Measurements from ENCODE around the gene ARPP19.

ARPP19 gene

GRCh38 chr15:52528564-52529340, 40.1 kb downstream of the ARPP19 start, which contains the start of gene MYO5A:
Gene MYO5A (minus strand): TSS chr15:52528880. CDS start chr15:52528806, 74 bp downstream.
- H3K27ac ChIP-seq (ENCODE audit: low read depth in 2 of 2, low read length in 2 of 2), result peak within 1 kb of the TSS; percentile 52 to 81

GRCh38 chr15:52527911-52528563, 40.8 kb downstream of the ARPP19 start:
- H3K27ac ChIP-seq (ENCODE audit: low read depth in 2 of 2, low read length in 2 of 2), result peak overlapping the region; percentile 52 to 63

More at GRCh38 chr15:52528564-52529340, 40.1 kb downstream of the ARPP19 start, which contains the start of gene MYO5A:
- Histone ChIP-seq H3K9me3 (ENCODE audit: control insufficient read depth in 2 of 2, low read length in 2 of 2) (no peaks in the 10 kb centered on the region), H3K27me3 (ENCODE audit: control insufficient read depth in 2 of 2, insufficient read depth in 2 of 2, low read length in 2 of 2) (peaks cover 8 to 41% of the 10 kb centered on the region in 2 donors), H3K4me3 (ENCODE audit: low read length in 2 of 2) (peak within 1 kb of the TSS; percentile 65 to 77), H3K9ac (ENCODE audit: low read depth in 1 of 2, low read length in 2 of 2) (peak within 1 kb of the TSS; percentile 68 to 78), H3K36me3 (ENCODE audit: control insufficient read depth in 2 of 2, insufficient read depth in 2 of 2, low read length in 2 of 2) (no peaks in the 10 kb centered on the region), H3K4me1 (ENCODE audit: control insufficient read depth in 2 of 2, insufficient read depth in 2 of 2, low read length in 2 of 2) (peaks cover 5 to 8% of the 10 kb centered on the region in 2 donors)

DNA sequence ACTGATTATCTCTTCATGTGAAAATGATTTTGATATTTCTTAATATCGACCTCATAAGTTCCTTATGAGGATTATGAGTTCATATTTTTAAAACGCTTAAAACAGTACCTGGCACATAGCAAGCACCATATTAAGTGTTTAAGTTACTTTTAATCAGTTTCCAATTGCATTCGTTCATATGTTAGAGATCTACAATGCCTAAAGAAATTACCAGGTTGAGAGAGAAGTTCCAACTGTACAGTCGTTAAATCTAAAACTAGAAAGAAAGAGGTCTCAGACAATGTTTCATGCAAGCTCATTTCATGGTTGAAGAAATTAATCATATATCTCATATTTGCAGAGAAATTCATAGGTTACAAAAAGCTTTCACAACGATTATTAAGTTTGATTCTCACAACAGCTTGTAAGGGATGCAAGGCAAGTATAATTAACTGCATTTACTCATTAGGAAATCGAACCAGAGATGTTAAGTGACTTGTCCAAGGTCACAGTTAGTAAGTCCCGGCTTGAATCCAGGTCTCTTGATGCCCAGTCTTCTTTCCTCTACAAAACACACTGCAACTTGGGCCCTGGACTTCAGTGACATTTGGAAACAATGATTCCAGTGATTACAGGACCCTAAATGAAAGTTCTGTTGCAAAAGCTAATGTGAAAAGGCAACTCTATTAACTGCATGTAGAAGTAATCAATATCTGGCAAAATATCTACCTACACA, 41.5 kb downstream of the ARPP19 start:
- Histone ChIP-seq H3K4me1 (ENCODE audit: control insufficient read depth in 2 of 2, insufficient read depth in 2 of 2, low read length in 2 of 2) (peaks cover 5 to 8% of the 10 kb centered on the region in 2 donors), H3K27me3 (ENCODE audit: control insufficient read depth in 2 of 2, insufficient read depth in 2 of 2, low read length in 2 of 2) (peaks cover 8 to 38% of the 10 kb centered on the region in 2 donors), H3K9ac (ENCODE audit: low read depth in 1 of 2, low read length in 2 of 2) (peak overlapping the region in 1 of 2 donors; percentile 54), H3K4me3 (ENCODE audit: low read length in 2 of 2) (peak overlapping the region in 1 of 2 donors; percentile 77), H3K27ac (ENCODE audit: low read depth in 2 of 2, low read length in 2 of 2) (no peak overlapping the region), H3K36me3 (ENCODE audit: control insufficient read depth in 2 of 2, insufficient read depth in 2 of 2, low read length in 2 of 2) (no peaks in the 10 kb centered on the region), H3K9me3 (ENCODE audit: control insufficient read depth in 2 of 2, low read length in 2 of 2) (no peaks in the 10 kb centered on the region)

More at GRCh38 chr15:52527911-52528563, 40.8 kb downstream of the ARPP19 start:
- H3K9ac ChIP-seq (ENCODE audit: low read depth in 1 of 2, low read length in 2 of 2), result peak overlapping the region; percentile 54 to 68
- no peaks in the 10 kb centered on the region for H3K36me3 ChIP-seq (ENCODE audit: control insufficient read depth in 2 of 2, insufficient read depth in 2 of 2, low read length in 2 of 2)
- H3K27me3 ChIP-seq (ENCODE audit: control insufficient read depth in 2 of 2, insufficient read depth in 2 of 2, low read length in 2 of 2), result peaks cover 8 to 41% of the 10 kb centered on the region in 2 donors
- no peaks in the 10 kb centered on the region for H3K9me3 ChIP-seq (ENCODE audit: control insufficient read depth in 2 of 2, low read length in 2 of 2)
- H3K4me1 ChIP-seq (ENCODE audit: control insufficient read depth in 2 of 2, insufficient read depth in 2 of 2, low read length in 2 of 2), result peaks cover 5 to 8% of the 10 kb centered on the region in 2 donors
- peak overlapping the region; percentile 65 to 77 for H3K4me3 ChIP-seq (ENCODE audit: low read length in 2 of 2)

GRCh38 chr15:52524223-52525136, 44.4 kb downstream of the ARPP19 start:
- no peak overlapping the region for H3K4me3 ChIP-seq (ENCODE audit: low read length in 2 of 2)
- H3K27ac ChIP-seq (ENCODE audit: low read depth in 2 of 2, low read length in 2 of 2), result no peak overlapping the region
- peaks cover 0 to 20% of the 10 kb centered on the region in 2 donors for H3K27me3 ChIP-seq (ENCODE audit: control insufficient read depth in 2 of 2, insufficient read depth in 2 of 2, low read length in 2 of 2)
- H3K9ac ChIP-seq (ENCODE audit: low read depth in 1 of 2, low read length in 2 of 2), result no peak overlapping the region
- H3K9me3 ChIP-seq (ENCODE audit: control insufficient read depth in 2 of 2, low read length in 2 of 2), result no peaks in the 10 kb centered on the region
- H3K4me1 ChIP-seq (ENCODE audit: control insufficient read depth in 2 of 2, insufficient read depth in 2 of 2, low read length in 2 of 2), result peaks cover 3 to 5% of the 10 kb centered on the region in 2 donors
- no peaks in the 10 kb centered on the region for H3K36me3 ChIP-seq (ENCODE audit: control insufficient read depth in 2 of 2, insufficient read depth in 2 of 2, low read length in 2 of 2)

- peaks cover 0 to 5% of the 10 kb centered on the region in 2 donors for H3K4me1 ChIP-seq (ENCODE audit: control insufficient read depth in 2 of 2, insufficient read depth in 2 of 2, low read length in 2 of 2)
- no peaks in the 10 kb centered on the region for H3K9me3 ChIP-seq (ENCODE audit: control insufficient read depth in 2 of 2, low read length in 2 of 2)
- H3K4me3 ChIP-seq (ENCODE audit: low read length in 2 of 2), result no peak overlapping the region
- H3K36me3 ChIP-seq (ENCODE audit: control insufficient read depth in 2 of 2, insufficient read depth in 2 of 2, low read length in 2 of 2), result no peaks in the 10 kb centered on the region
- H3K27me3 ChIP-seq (ENCODE audit: control insufficient read depth in 2 of 2, insufficient read depth in 2 of 2, low read length in 2 of 2), result peaks cover 0 to 18% of the 10 kb centered on the region in 2 donors
- H3K27ac ChIP-seq (ENCODE audit: low read depth in 2 of 2, low read length in 2 of 2), result no peak overlapping the region
- H3K9ac ChIP-seq (ENCODE audit: low read depth in 1 of 2, low read length in 2 of 2), result no peak overlapping the region
These were observed 45.2 kb downstream of the ARPP19 start for GRCh38 chr15:52523647-52524046.

GRCh38 chr15:52523192-52523591, 45.6 kb downstream of the ARPP19 start:
- Histone ChIP-seq H3K36me3 (ENCODE audit: control insufficient read depth in 2 of 2, insufficient read depth in 2 of 2, low read length in 2 of 2) (no peaks in the 10 kb centered on the region), H3K27ac (ENCODE audit: low read depth in 2 of 2, low read length in 2 of 2) (no peak overlapping the region), H3K4me1 (ENCODE audit: control insufficient read depth in 2 of 2, insufficient read depth in 2 of 2, low read length in 2 of 2) (peaks cover 0 to 3% of the 10 kb centered on the region in 2 donors), H3K4me3 (ENCODE audit: low read length in 2 of 2) (no peak overlapping the region), H3K27me3 (ENCODE audit: control insufficient read depth in 2 of 2, insufficient read depth in 2 of 2, low read length in 2 of 2) (peaks cover 0 to 14% of the 10 kb centered on the region in 2 donors), H3K9ac (ENCODE audit: low read depth in 1 of 2, low read length in 2 of 2) (no peak overlapping the region), H3K9me3 (ENCODE audit: control insufficient read depth in 2 of 2, low read length in 2 of 2) (no peaks in the 10 kb centered on the region)

DNA sequence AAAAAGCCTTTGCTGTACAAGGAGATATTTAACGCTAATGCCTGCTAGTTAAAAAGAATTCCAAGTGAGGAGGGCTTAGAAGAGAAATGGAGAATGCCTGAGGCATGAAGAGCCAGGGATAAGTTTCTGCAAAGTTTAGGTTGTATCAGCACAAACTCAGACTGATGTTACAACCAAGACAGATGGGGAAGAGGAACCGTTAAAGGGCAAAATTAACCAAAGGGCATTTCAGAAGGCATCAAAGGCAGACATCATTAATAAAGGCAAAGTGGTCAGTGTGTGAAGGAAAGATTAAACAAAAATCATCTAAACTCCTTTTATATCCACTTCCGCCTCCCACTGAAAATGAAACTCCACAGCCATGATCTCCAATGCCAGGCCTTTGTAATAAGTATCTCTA, 47.1 kb downstream of the ARPP19 start:
- Histone ChIP-seq H3K9ac (ENCODE audit: low read depth in 1 of 2, low read length in 2 of 2) (no peak overlapping the region), H3K36me3 (ENCODE audit: control insufficient read depth in 2 of 2, insufficient read depth in 2 of 2, low read length in 2 of 2) (no peaks in the 10 kb centered on the region), H3K4me1 (ENCODE audit: control insufficient read depth in 2 of 2, insufficient read depth in 2 of 2, low read length in 2 of 2) (no peaks in the 10 kb centered on the region), H3K4me3 (ENCODE audit: low read length in 2 of 2) (no peak overlapping the region), H3K27me3 (ENCODE audit: control insufficient read depth in 2 of 2, insufficient read depth in 2 of 2, low read length in 2 of 2) (no peaks in the 10 kb centered on the region), H3K9me3 (ENCODE audit: control insufficient read depth in 2 of 2, low read length in 2 of 2) (no peaks in the 10 kb centered on the region), H3K27ac (ENCODE audit: low read depth in 2 of 2, low read length in 2 of 2) (no peak overlapping the region)

DNA sequence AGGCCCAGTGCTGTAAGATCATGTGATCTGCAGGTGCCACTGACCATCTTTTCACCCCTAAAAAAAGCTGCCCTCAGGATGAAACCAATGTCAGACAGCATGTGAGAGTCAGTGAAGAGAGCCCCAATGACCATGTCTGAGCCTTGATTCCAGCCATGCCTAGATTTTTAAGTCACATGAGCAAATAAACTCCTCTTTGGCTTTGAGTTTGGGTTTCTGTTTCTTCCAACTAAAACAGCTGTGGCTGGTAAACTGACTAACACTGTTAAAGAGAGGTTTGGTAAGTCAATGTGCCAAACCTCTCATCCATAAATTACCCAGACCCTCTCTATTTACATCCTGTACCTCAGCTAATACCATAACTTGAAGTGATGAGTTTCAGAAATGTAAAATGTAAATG, 48.4 kb downstream of the ARPP19 start:
- Histone ChIP-seq H3K4me1 (ENCODE audit: control insufficient read depth in 2 of 2, insufficient read depth in 2 of 2, low read length in 2 of 2) (no peaks in the 10 kb centered on the region), H3K4me3 (ENCODE audit: low read length in 2 of 2) (no peak overlapping the region), H3K36me3 (ENCODE audit: control insufficient read depth in 2 of 2, insufficient read depth in 2 of 2, low read length in 2 of 2) (no peaks in the 10 kb centered on the region), H3K27ac (ENCODE audit: low read depth in 2 of 2, low read length in 2 of 2) (no peak overlapping the region), H3K9ac (ENCODE audit: low read depth in 1 of 2, low read length in 2 of 2) (no peak overlapping the region), H3K9me3 (ENCODE audit: control insufficient read depth in 2 of 2, low read length in 2 of 2) (no peaks in the 10 kb centered on the region), H3K27me3 (ENCODE audit: control insufficient read depth in 2 of 2, insufficient read depth in 2 of 2, low read length in 2 of 2) (no peaks in the 10 kb centered on the region)

Measured in mucosa of rectum (tissue), 2 donors.